Natural killer cell (primary cell): ENCODE data around the gene RASSF3. TPM values are rescaled to one million over a fixed set of nuclear protein-coding genes. Genes with fewer than 3 reads are reported as not detected.

Experiments used
- ATAC-seq, 3 donors: fragments of 150-1000 bp in 2 of 3; fragments of 200-7000 bp in 1 of 3; cut with Tn5 transposase; 1 replicate in 1 of 3; 2 replicates in 2 of 3; pipeline ENCODE4 v1.10.0; 2021; ENCODE audit warnings: mild to moderate bottlenecking in 2 of 3, moderate library complexity in 2 of 3
- DNase-seq, 2 donors: peaks; one replicate each; pipeline versions ENCODE4 v3.0.0 to v3.0.0-alpha.2; 2013 to 2021; ENCODE audit warnings: mixed read lengths in 1 of 2
- H3K27ac ChIP-seq: one replicate; pipeline ENCODE4 v1.5.1; 2013; ENCODE audit warnings: mild to moderate bottlenecking, low read length
- H3K27me3 ChIP-seq: one replicate; pipeline ENCODE4 v1.6.1; 2013; ENCODE audit warnings: low read length; ENCODE audit not compliant: control insufficient read depth, insufficient read depth
- H3K36me3 ChIP-seq: one replicate; pipeline ENCODE4 v1.6.1; 2013; ENCODE audit warnings: low read length; ENCODE audit not compliant: control insufficient read depth, insufficient read depth
- H3K4me1 ChIP-seq: one replicate; pipeline ENCODE4 v1.6.1; 2013; ENCODE audit warnings: low read length; ENCODE audit not compliant: control insufficient read depth, insufficient read depth
- H3K4me3 ChIP-seq: one replicate; pipeline ENCODE4 v1.5.1; 2013; ENCODE audit warnings: low read length
- H3K9me3 ChIP-seq: one replicate; pipeline ENCODE4 v1.6.1; 2013; ENCODE audit warnings: low read length; ENCODE audit not compliant: control insufficient read depth, insufficient read depth
- H3K27ac Mint-ChIP-seq, 2 donors: one replicate each; pipeline ENCODE4 v1.8.0; 2022; ENCODE audit warnings: mild to moderate bottlenecking in 2 of 2, mixed read lengths in 2 of 2, moderate library complexity in 1 of 2
- H3K27me3 Mint-ChIP-seq, 2 donors: one replicate each; pipeline ENCODE4 v1.8.0; 2022; ENCODE audit warnings: low read depth in 2 of 2, mixed read lengths in 2 of 2
- H3K36me3 Mint-ChIP-seq: one replicate; pipeline ENCODE4 v1.8.0; 2022; ENCODE audit warnings: mixed read lengths
- H3K4me1 Mint-ChIP-seq, 2 donors: one replicate each; pipeline ENCODE4 v1.8.0; 2022; ENCODE audit warnings: mixed read lengths in 2 of 2
- H3K4me3 Mint-ChIP-seq: one replicate; pipeline ENCODE4 v1.8.0; 2022; ENCODE audit warnings: mild to moderate bottlenecking, moderate library complexity, mixed read lengths
- H3K9me3 Mint-ChIP-seq, 2 donors: one replicate each; pipeline ENCODE4 v1.8.0; 2022; ENCODE audit warnings: mixed read lengths in 2 of 2
- CTCF ChIP-seq: fragments of 200-600 bp; IDR thresholded peaks from one replicate; pipeline ENCODE4 v1.8.0; 2022; ENCODE audit warnings: antibody characterized with exemption
- WGBS: methylation state at CpG from one replicate; pipeline ENCODE4 v1.1.7; 2013; ENCODE audit warnings: missing lambda C conversion rate; ENCODE audit not compliant: insufficient coverage; 5-methylcytosine and 5-hydroxymethylcytosine counted together
- intact Hi-C: fragments of 100-400 bp; cut with micrococcal nuclease; formaldehyde crosslinking; loops from one replicate; pipeline ENCODE4 v1.14.2; 2022
- total RNA-seq, 4 donors: library from RNA; stranded (reverse); fragments of 120-200 nt in 1 of 4; gene quantifications; one replicate each; pipeline versions ENCODE4 v1.2.3 to v1.2.4, GENCODE V29; 2013 to 2022

Gene RASSF3
- total RNA-seq, 3 donors from 2014 or later (not counting 1 experiment from before 2014, with no cell fraction given), result 63.4 to 105 (median 80.5) TPM

- no peak overlapping the region for H3K4me3 Mint-ChIP-seq
- H3K27ac Mint-ChIP-seq, result no peak overlapping the region
- WGBS, result 90% methylated on average over 4 of the region's 4 CpGs
- H3K9me3 Mint-ChIP-seq, result no peaks in the 10 kb centered on the region
- H3K36me3 ChIP-seq, result no peaks in the 10 kb centered on the region
- DNase-seq (no peak), ATAC-seq (no peak)
- no peak for TF ChIP-seq CTCF
- no peak overlapping the region for H3K27ac ChIP-seq
- peaks cover 7% of the 10 kb centered on the region for H3K9me3 ChIP-seq
- H3K4me3 ChIP-seq, result no peak overlapping the region
- H3K4me1 Mint-ChIP-seq, result no peaks in the 10 kb centered on the region
- intact Hi-C loops, result no loop called here
- peaks cover under 1 to 4% of the 10 kb centered on the region in 2 donors for H3K27me3 Mint-ChIP-seq
- H3K4me1 ChIP-seq, result no peaks in the 10 kb centered on the region
- no peaks in the 10 kb centered on the region for H3K36me3 Mint-ChIP-seq
- no peaks in the 10 kb centered on the region for H3K27me3 ChIP-seq
These were observed 33.2 kb upstream of the RASSF3 start for GRCh38 chr12:64577046-64577445.

GRCh38 chr12:64578566-64578965, 31.7 kb upstream of the RASSF3 start:
- no peak overlapping the region for H3K27ac Mint-ChIP-seq
- Histone ChIP-seq H3K9me3 (peaks cover 7% of the 10 kb centered on the region), H3K4me1 (no peaks in the 10 kb centered on the region), H3K36me3 (no peaks in the 10 kb centered on the region), H3K4me3 (no peak overlapping the region), H3K27me3 (no peaks in the 10 kb centered on the region), H3K27ac (no peak overlapping the region)
- no peaks in the 10 kb centered on the region for H3K9me3 Mint-ChIP-seq
- WGBS, result 92% methylated on average over 4 of the region's 4 CpGs
- intact Hi-C loops, result no loop called here
- DNase-seq, result no peak
- no peak overlapping the region for H3K4me3 Mint-ChIP-seq
- no peaks in the 10 kb centered on the region for H3K36me3 Mint-ChIP-seq
- peaks cover 2 to 3% of the 10 kb centered on the region in 2 donors for H3K4me1 Mint-ChIP-seq
- H3K27me3 Mint-ChIP-seq, result peaks cover 5 to 11% of the 10 kb centered on the region in 2 donors
- TF ChIP-seq CTCF, result no peak
- no peak for ATAC-seq

- no peaks in the 10 kb centered on the region for H3K36me3 Mint-ChIP-seq
- peaks cover 10 to 12% of the 10 kb centered on the region in 2 donors for H3K4me1 Mint-ChIP-seq
- H3K27me3 ChIP-seq, result no peaks in the 10 kb centered on the region
- no peaks in the 10 kb centered on the region for H3K4me1 ChIP-seq
- no peak overlapping the region for H3K27ac Mint-ChIP-seq
- H3K9me3 ChIP-seq, result no peaks in the 10 kb centered on the region
- TF ChIP-seq CTCF, result no peak
- no peak overlapping the region for H3K4me3 Mint-ChIP-seq
- DNase-seq (no peak), ATAC-seq (no peak)
- no peaks in the 10 kb centered on the region for H3K36me3 ChIP-seq
- H3K4me3 ChIP-seq, result no peak overlapping the region
- peaks cover 14 to 20% of the 10 kb centered on the region in 2 donors for H3K27me3 Mint-ChIP-seq
- no peaks in the 10 kb centered on the region for H3K9me3 Mint-ChIP-seq
- WGBS, result 92% methylated on average over 1 of the region's 2 CpGs
- intact Hi-C loops, result no loop called here
- no peak overlapping the region for H3K27ac ChIP-seq
These were observed 29.6 kb upstream of the RASSF3 start for GRCh38 chr12:64580681-64581080.

- no peak overlapping the region for H3K4me3 ChIP-seq
- WGBS, result 85% methylated on average over 3 of the region's 3 CpGs
- ATAC-seq (no peak), DNase-seq (no peak)
- no peaks in the 10 kb centered on the region for H3K9me3 ChIP-seq
- H3K9me3 Mint-ChIP-seq, result no peaks in the 10 kb centered on the region
- TF ChIP-seq CTCF, result no peak
- no peak overlapping the region for H3K27ac Mint-ChIP-seq
- H3K27me3 ChIP-seq, result no peaks in the 10 kb centered on the region
- H3K4me1 Mint-ChIP-seq, result peaks cover 10 to 12% of the 10 kb centered on the region in 2 donors
- H3K27me3 Mint-ChIP-seq, result peaks cover 14 to 20% of the 10 kb centered on the region in 2 donors
- H3K36me3 Mint-ChIP-seq, result no peaks in the 10 kb centered on the region
- no peak overlapping the region for H3K4me3 Mint-ChIP-seq
- H3K36me3 ChIP-seq, result no peaks in the 10 kb centered on the region
- no peaks in the 10 kb centered on the region for H3K4me1 ChIP-seq
- no peak overlapping the region for H3K27ac ChIP-seq
- intact Hi-C loops, result no loop called here
These were observed 28.2 kb upstream of the RASSF3 start for GRCh38 chr12:64582114-64582513.
